Activated CD4-positive, alpha-beta T cell treated with anti-CD3 and anti-CD28 coated beads, Interleukin-2, amount 50 U/mL, for 1 hour (primary cell): ENCODE measurements around the gene DGKB.

Experiments
- DNase-seq: peaks from one replicate; pipeline ENCODE4 v3.0.0-alpha.2; 2020

DGKB gene

GRCh38 chr7:14902589-14903067 is at the start of gene DGKB:
DGKB (minus strand) TSS chr7:14902751.
- DNase-seq, result no peak

GRCh38 chr7:14950013-14950412 is 47.5 kb upstream of the DGKB start:
- no peak for DNase-seq

DNA sequence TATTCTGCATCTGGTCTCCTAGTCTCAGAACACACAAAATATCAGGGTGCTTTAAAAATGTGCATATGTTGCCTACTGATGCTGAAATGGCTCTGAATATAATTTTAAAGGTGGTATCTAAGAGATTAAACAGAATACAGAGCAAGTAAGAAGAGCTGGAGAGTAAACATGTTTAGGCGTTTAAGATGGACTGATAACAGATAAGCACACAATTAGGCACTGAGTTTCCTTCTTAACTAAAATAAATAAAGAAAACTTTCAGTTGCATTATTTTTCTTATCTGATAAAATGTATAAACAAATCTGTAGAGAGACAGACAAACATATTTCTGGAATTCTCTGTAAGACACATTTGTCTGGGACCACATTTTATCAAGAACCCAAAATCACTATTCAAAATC is 35.6 kb upstream of the DGKB start:
- no peak for DNase-seq

GRCh38 chr7:14937581-14937980 is 35.0 kb upstream of the DGKB start:
- no peak for DNase-seq

DNA sequence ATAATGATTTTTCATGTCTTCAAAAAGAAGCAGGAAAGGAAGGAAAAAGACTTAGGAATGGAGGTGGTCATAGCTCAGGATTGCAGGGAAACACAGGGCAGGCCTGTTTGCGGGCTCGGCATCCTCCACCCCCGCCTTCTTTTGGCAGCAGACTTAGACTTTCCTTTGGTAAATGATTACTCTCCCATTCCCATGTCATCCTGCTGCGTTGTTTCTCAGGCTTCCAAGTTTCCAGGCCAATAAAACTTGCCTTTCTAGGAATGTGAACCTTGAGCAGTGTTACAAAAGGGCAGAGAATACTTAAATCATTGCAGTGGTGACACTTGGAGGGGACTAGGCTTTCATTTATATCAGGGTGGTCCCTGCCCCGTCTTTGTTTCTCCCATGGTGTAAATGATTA is 34.0 kb upstream of the DGKB start:
- DNase-seq, result no peak

DNA sequence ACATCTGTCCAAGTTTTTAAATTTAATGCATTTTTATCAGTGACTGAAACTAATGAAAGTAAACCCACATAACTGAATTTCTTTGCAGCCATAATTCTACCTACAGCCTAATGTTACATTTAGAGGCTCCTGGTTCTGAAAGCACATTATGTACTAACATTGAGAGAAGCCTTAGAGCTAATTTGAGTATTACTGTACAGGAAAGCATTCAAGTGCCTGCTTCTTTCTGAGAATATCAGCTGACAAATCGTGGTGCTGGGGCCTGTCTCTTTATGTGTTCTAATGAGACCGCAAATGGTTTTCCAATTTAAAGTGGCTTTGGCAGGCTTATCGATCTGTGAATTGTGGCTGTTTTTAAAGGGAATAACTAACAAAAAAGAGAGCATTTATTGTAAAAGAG is 32.3 kb upstream of the DGKB start:
- DNase-seq, result no peak

DNA sequence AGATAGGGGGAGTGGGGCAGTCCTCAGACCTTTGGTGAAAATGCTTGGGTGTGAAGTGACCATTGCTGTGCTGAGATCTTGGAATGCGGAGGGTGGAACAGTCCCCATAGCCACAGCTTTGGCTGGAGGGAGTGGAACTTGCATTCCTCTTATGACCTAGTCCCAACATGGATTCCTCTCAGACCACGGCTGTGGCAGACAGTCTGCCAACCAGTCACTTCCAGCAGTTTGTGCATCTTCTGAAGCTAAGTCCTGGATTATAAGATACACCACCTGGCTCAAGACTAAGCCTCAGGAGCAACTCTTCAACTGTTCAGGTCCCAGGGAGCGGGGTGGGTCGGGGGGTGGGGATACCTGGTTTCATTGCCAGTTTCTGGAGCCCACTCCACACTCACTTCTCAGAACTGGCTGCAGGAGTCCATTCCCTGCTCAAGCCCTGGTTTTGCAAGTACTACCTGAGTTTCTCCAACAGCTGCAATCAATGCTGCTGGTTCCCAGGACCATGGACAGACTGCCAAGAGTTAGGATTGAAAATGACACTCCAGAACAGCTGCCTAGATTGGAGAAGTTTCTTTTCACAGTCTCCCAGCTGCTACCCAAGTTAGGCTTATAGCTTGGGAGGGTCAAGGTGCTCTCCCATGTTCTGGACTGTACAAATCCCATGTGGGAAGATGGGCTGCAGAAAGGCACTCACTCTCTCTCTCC is 29.1 kb upstream of the DGKB start:
- DNase-seq, result no peak

GRCh38 chr7:14924398-14924797 is 21.8 kb upstream of the DGKB start:
- no peak for DNase-seq

GRCh38 chr7:14911077-14911476 is 8.5 kb upstream of the DGKB start:
- no peak for DNase-seq

- no peak for DNase-seq
Measured at GRCh38 chr7:14908697-14909096, 6.1 kb upstream of the DGKB start.

DNA sequence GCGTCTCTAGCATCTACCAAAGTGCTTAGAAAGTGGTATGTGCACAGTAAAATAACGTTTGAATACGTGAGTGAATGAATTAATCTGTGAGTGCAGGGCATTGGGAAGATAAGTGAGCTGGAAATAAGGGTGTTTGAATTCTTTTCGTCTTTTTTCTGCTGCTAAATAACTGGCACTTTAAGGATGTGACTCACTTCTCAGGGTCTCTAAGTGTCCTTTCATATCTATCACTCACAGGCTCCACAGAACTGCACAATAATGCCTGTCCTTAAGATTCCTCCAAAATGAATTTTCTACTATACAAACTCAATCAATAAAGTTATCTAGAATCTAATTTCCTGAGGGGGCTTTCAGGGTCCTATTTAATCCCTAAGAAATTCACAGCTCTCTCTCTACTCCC is 3.2 kb upstream of the DGKB start:
- no peak for DNase-seq

- no peak for DNase-seq
Measured at GRCh38 chr7:14900051-14900450, 2.5 kb downstream of the DGKB start.

GRCh38 chr7:14899030-14899429 is 3.5 kb downstream of the DGKB start:
- no peak for DNase-seq

GRCh38 chr7:14896461-14896860 is 6.1 kb downstream of the DGKB start:
- no peak for DNase-seq

- no peak for DNase-seq
Measured at GRCh38 chr7:14894826-14895225, 7.7 kb downstream of the DGKB start.

DNA sequence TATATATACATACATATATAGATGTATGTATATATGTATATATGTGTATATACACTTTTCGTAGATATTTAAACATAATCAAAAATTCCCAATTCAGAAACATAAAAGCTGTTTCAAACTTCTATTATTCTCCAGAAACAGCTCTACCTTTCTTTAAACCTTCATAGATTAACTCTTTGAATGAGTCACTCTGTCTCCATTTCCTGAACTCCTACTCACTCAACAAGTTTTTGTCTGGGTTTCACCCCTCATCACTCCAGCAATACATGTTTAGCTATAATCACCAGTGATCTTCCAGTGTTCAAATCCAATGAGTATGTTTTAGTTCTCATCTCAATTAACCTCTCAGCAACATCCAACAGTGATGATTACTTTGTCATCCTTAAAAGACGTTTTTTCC is 9.6 kb downstream of the DGKB start:
- DNase-seq, result no peak

GRCh38 chr7:14891289-14891688 is 11.3 kb downstream of the DGKB start:
- DNase-seq, result no peak

- DNase-seq, result no peak
Measured at GRCh38 chr7:14888962-14889361, 13.6 kb downstream of the DGKB start.

DNA sequence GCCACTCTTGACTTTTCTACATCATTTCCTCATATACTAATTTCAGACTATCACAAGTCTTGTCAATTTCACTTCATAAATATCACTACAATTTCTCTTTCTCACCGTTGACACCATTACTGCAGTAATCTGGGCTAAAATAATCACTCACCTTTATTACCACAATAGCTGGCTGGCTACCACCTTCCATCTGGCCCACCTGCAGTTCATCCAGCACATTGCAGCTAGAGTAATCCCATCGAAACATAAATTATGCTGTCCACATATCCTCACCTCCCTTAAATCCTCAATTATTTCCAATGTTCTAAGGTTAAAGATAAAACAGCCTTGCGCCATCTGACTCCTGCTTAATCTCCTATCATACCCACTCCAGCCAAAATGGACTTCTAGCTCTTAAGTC is 16.0 kb downstream of the DGKB start:
- no peak for DNase-seq

DNA sequence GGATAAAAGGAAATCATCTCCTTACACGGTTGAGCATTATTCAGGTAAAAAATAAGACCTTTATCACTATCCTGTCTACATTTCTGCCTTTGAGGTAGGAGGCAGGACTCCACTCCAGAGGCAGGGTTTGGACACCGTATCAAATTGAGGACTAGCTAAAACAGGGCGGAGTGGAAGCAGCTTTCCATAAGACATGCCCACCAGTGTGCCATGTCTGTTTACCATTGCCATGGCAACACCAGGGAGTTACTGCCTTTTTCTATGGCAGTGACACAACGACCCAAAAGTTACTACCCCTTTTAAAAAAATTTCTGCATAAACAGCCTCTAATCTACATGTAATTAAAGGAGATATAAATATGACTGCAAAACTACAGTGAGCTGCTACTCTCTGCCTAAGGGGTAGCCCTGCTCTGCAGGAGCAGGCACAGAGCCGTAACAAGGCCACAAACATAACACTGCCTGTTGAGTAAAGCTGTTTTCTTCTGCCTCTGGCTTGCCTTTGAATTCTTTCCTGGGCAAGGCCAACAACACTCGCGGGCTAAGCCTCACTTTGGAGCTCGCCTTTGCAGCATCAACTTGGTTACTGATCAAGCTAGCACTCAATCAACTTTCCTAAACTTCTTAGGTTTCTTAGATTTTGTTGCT is 26.5 kb downstream of the DGKB start:
- DNase-seq, result no peak

DNA sequence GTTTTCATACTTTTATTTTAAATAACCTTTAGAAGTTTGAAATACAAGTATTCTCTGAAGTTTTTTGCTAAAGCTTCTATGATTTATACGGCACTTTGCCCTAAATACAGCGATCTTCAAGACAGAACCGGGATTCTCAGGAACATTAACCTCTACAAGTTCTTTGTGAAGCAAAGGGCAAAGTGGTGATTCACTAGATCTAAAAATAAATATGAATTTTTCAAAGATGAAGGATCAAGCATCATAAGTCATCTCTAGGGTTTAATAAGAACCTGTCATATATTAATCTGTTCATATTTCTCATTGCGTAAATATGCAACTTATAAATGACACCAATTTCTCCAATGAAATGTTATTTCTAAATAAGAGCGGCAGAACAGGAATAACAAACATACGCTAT is 30.7 kb downstream of the DGKB start:
- DNase-seq, result no peak

GRCh38 chr7:14870394-14870793 is 32.2 kb downstream of the DGKB start:
- DNase-seq, result no peak

DNA sequence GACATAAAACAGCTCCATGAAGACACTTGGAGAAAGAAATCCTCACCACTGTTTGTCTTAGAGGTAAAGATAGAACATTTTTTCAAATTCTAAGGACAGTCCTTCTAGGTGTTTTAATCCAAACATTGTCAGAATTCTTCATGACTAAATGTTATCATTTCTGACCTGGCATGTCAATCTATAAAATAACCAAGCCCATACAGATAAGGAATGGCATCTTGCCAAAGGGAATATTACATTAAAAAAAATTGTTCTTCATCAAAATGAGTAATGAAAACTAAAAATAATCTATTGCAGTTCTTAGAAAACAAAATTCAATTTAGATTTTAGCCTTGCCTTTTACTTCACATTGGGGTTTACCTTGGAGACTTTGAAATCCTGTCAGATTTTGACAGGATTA is 33.6 kb downstream of the DGKB start:
- no peak for DNase-seq

GRCh38 chr7:14861456-14861855 is 41.1 kb downstream of the DGKB start:
- no peak for DNase-seq

DNA sequence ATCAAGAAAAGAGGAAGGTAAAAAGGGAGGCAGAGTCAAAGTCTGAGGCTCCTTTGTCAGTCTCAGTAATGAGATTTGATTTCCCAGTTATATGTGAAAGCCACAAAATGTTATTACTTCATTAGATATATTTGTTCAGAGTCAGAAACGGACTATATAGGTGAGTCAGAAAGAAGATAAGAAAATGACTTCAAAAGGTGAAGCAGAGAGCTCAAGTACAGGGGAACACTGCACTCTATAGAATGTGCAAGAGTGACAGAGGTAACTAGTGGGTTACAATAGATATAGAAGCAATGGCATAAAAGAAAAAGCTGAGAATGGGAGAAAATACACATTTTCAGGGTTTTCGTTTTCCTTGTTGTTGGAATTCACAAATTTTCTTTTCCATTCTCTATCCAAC is 43.3 kb downstream of the DGKB start:
- DNase-seq, result no peak
